Amniotic stem cell (primary cell): Measurements from ENCODE around the gene ZDHHC13.

Experiments used
- DNase-seq: peaks from one replicate; lab custom pipeline; 2025; lab: John Stamatoyannopoulos, UW

The ZDHHC13 gene

GRCh38 chr11:19208959-19209546, 92.1 kb downstream of the ZDHHC13 start:
- no peak for DNase-seq

GRCh38 chr11:19209617-19210370, 92.8 kb downstream of the ZDHHC13 start:
- DNase-seq, result no peak

- DNase-seq, result no peak
Measured at GRCh38 chr11:19216021-19216420, 99.1 kb downstream of the ZDHHC13 start.

- DNase-seq, result no peak
Measured at GRCh38 chr11:19216709-19217374, 99.9 kb downstream of the ZDHHC13 start.

GRCh38 chr11:19218216-19218615, 101.2 kb downstream of the ZDHHC13 start:
- DNase-seq, result no peak

- DNase-seq, result no peak
Measured at GRCh38 chr11:19218786-19219460, 102.0 kb downstream of the ZDHHC13 start.

- no peak for DNase-seq
Measured at GRCh38 chr11:19220903-19221724, 104.1 kb downstream of the ZDHHC13 start.

- DNase-seq, result no peak
Measured at GRCh38 chr11:19225123-19225522, 108.2 kb downstream of the ZDHHC13 start.

- DNase-seq, result no peak
Measured at GRCh38 chr11:19225581-19225980, 108.6 kb downstream of the ZDHHC13 start.
